GM20431 (cell line): ENCODE data around the gene FRMD8.

ENCODE experiments used
- in situ Hi-C: fragments of 300-500 bp; cut with MseI, MboI; formaldehyde crosslinking; loops from one replicate; pipeline ENCODE4 v1.15.0; 2020; ENCODE audit warnings: low sequenced_read_pairs; ENCODE audit not compliant: unreplicated experiment

FRMD8 gene

DNA sequence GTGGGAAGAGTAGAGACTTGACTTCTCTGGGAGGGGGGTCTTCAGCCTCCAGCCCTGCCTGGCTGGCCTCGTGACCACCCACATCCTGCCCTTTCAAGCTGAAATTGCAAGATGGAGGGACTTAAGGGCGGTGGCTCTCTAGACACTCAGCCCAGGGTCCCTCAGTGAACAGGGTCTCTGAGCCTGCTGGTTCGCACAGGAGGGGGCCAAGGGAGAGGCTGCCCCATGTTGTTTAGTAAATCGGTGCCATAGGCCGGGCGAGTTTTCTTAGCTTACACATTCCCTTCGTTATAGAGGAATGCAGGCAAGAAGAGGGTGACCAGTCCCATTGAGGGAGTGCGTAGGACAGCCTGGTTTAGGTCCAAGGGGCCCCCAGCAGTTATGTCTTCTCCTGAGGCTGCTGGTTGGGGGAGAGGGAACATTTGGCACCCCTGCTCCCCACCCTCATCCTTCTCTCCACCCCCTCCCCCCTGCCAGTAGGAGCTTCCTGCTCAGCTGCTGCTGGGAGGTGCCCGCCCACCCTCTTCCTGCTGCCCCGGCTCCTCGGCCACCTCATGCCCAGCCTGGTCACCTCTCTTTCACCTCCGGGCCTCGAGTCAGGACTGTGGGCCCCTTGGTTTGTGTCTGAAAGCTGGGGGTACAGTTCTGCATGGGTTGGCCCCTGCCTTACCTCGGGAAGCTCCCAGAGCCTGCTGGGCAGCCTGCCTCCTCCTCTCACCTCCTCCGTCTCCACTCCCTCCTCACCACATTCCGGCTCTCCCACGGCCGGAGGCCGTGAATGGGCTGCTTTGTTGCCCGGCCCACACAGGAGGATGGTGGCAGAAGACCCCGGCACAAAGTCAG lies 3.9 kb downstream of the FRMD8 start:
- in situ Hi-C loops: no loop called here

DNA sequence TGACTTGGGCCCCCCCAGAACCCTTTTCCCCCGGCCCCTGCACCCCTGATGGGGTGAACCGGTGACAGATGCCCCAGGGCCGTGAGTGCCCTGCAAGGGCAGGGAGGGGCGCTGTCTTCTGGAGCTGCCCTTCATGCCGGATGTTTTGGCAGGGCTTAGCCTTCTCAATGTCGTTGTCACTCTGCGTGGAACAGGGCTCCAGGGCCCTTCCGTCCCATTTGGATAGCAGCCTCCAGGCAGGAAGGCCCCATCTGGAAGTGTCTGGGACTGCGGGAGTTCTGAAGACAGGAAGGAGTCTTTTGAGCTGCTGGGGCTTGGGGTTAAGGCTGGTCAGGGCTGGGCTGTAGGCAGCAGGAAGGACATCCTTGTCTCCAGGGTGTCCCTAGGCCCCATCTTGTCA lies 4.6 kb downstream of the FRMD8 start:
- in situ Hi-C loops: no loop called here

DNA sequence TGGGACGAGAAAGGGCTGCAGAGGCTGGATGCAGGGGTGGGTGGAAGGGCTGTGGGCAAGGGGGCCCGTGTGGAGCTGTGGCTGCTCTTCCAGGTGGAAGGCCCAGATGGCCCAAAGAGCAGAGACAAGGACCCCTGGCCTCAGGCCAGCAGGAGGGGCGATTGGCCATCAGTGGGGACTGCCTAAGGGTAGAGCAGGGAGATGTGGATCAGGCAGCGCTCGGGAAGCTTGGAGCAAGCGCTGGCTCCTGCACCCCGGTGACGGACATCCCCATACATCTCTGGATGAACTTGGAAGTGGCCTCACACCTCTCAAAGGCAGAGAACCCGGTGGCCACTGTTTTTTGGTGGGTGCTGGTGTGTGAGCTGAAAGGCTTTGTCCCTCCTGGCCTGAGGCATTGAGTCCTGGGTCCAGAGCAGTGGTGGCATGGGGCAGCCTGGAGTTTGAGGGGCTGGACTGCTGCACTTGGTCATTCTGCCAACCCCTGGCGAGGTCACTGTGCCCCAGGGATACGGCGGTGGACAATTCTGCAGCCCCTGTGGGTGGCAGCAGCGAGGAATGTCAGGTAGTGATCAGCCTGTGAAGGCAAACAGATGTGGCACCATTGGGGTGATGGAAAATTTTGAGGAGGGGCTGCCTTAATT lies 5.9 kb downstream of the FRMD8 start:
- in situ Hi-C loops: no loop called here

DNA sequence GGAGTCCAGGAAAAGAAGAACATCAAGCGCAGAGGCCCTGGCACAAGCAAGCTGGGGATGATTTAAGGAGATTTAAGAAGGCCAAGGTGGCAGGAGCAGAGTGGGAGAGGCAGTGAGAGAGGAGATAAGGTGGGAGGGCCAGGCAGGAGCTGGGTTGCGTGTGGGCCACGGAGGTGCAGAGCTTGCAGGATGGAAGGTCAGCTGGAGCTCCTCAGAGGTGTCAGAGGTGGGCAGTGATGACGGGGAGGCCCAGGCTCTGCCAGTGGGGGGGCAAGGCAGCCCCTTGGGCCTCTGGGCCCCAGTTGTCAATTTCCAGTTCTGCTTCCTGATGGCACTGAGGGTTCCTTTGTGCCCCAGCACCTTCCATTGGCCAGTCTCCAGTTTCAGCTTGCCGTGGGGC lies 6.5 kb downstream of the FRMD8 start:
- in situ Hi-C loops: no loop called here

DNA sequence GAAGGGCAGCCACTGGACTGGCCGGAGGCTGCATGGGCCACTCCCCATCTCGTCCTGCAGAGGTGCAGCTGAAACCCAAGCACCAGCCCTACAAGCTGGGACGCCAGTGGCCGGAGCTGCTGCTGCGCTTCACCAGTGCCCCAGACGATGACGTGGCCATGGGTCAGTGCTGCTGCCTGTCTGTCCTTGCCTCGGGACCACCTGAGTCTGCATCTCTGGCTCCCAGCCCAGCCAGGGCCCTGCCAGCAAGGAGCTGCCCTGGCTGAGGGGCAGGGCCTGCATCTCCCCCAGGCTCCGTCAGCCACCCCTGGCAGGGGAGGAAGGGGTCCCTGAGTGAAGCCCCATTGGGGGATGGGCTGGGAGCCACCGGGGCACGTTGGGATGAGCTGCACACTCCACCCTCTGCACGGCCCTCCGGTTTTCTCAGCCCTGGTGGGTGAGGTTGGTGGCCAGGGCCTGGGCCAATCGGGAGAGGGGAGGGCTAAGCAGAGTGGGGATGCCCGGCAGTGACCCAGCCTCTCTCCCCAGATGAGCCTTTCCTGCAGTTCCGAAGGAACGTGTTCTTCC lies 7.2 kb downstream of the FRMD8 start:
- in situ Hi-C loops: no loop called here

DNA sequence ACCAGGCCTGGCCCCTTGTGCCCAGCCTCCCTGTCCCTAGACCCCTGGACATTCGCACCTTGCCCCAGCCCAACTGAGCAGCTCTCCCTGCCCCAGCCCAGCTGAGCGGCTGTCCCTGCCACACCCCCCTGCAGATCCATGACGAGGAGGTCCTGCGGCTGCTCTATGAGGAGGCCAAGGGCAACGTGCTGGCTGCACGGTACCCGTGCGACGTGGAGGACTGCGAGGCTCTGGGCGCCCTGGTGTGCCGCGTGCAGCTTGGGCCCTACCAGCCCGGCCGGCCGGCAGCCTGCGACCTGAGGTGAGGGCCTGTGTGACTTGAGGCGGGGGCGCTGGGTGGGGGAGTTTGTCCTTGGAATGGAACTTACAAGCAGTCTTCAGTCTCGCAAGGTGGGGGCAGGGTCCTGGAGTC lies 7.7 kb downstream of the FRMD8 start:
- in situ Hi-C loops: no loop called here

DNA sequence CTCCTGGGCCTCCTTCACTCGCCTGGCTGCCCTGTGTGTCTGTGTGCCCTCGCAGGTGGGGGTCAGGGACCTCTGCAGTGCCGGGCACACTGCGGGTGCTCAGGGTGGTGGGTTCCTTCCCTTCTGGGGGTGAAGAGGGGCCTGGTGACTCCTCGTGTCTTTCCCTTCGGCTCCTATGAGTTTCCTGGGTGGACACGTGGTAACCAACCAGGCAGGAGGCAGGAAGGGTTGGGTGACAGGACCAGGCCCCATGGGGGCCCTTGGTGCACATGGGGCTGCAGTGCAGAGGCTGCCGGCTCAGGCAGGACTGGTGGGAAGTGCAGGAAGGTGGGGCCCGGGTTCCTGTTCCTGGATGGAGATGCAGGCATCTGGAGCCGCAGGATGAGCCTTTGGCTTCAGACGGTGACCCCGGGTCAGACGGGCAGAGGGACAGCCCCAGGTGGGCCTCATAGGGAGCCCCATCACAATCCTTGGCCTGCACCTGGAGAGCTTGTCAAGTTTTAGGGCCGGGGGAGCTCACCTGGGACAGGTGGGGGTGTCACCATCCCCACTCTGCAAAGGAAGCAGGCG lies 9.6 kb downstream of the FRMD8 start:
- in situ Hi-C loops: no loop called here

DNA sequence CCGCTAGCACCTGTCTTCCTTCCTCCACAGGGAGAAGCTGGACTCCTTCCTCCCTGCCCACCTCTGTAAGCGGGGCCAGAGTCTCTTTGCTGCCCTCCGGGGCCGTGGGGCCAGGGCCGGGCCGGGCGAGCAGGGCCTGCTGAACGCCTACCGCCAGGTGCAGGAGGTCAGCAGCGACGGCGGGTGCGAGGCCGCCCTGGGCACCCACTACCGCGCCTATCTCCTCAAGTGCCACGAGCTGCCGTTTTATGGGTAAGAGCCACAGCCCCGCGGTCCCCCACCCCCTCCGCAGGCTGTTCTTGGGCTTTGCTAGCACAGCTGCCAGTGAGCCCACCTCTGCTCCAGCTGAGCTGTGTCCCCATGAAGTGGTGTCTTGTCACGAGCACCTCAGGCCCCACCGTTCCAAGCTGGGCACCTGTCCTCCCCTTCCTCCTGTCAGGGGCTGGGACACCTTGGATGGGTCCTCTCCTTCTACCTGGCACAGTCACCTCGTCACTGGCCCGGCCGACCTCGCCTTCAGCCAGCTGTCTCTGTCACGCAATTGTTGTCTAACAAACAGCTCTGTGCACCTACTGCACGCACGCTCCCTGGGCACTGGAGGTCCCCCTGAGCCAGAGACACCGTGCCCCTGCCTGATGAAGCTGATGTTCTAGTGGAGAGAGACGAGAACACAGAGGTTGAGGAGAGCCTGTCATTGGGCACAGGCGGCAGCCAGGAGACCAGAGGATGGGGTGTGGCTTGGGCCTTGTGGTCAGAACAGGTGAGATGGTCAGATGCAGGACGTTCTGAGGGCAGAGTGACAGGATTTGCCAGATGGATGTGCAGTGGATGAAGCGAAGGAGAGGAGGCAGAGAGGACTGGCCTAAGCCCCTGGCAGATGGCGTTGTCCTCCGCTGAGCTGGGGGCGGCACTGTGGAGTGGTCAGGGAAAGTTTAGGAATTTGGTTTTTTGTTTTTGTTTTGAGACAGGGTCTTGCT lies 10.6 kb downstream of the FRMD8 start:
- in situ Hi-C loops: no loop called here

DNA sequence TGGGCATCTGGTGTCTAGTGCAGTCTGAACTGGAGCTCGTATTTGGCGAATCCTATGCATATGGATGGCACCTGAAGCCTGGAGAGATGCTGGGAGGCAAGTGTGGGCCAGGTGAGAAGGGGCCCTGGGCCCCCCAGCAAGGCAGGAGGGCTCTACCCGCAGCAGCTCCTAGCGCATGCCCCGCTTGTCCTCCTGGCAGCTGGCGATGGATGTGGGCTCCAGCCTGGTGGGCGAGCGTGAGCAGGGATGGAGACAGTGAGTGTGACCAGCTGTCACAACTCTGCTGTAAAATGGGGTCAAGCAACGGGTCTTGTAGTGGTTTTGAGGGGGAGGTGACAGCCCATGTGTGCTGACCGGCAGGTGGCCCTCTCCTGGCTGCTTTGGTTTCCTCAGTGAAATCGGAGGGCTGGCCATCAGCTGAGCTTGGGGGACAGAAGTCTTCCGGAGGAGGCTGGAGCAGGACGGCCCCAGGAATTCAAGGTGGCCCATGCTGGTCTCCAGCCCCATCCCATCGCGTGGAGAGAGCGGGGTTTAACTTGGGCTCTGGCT lies 12.0 kb downstream of the FRMD8 start:
- in situ Hi-C loops: no loop called here

DNA sequence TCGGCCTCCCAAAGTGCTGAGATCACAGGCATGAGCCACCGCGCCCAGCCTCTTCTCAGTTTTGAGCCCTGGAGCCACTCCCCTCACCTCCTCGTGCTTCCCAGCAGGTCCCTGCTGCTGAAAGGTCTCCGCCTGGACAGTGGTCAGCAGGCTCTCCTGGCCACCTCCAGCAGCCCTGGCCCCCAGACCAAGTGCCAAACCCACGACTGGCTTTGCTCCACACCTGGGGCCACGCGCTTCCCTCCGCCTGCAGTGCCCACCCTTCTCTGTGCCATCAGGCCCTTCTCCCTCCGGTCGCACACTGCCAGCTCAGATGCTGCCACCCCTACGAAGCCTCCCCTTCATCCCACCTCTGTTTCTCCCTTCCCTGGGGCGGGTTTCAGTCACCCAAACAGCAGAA lies 12.8 kb downstream of the FRMD8 start:
- in situ Hi-C loops: no loop called here

DNA sequence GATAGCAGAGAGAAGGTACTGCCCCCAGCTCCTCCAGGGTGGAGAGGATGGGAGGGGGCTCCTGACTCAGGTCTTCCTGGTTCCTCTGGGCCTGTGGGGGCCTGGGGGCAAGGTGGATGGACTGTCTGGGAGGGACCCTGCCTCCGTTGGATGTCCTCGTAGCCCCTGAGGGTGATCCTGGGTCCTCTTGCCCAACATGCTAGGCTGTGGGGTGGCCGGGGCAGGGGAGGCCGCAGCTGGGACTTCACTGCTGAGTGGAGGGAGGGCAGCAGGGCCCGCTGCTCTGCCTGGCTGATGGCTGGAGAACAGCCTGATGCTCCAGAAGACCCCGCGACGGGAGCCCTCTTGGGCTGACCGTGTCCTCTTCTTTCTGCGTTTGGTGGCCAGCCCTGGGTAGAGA lies 13.4 kb downstream of the FRMD8 start:
- in situ Hi-C loops: no loop called here

DNA sequence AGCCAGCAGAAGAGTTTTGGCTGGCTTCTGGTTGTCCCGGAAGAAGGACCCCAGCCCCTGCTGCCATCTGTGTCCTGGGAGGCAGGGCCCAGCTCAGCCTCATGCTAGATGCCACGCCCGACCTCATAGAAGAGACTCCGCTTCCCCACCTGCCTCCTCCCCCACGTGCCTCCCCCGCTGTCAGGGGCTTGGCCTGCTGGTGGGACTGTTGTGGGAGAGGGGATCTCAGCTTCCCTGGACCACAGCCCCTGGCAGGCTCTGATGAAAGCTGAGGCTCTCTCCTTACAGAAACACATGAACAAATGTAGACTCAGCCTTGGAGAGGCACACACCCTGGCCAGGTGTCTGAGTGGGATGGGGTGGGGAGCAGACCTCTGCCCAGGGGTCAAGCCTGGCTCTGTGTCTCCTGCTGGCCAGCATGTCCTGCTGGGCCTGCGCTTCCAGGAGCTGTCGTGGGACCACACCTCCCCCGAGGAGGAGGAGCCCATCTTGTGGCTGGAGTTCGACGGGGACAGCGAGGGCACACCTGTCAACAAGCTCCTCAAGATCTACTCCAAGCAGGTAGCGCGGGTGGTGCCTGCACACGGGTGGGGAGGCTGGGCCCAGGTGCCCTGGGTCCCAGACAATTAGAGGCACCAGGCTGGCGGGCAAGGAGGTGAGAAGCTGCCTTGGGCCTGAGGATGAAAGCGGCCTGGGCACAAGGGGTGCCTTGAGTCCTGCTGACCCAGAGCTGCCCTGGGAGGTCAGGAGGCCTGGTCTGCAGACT lies 14.1 kb downstream of the FRMD8 start:
- in situ Hi-C loops: no loop called here

DNA sequence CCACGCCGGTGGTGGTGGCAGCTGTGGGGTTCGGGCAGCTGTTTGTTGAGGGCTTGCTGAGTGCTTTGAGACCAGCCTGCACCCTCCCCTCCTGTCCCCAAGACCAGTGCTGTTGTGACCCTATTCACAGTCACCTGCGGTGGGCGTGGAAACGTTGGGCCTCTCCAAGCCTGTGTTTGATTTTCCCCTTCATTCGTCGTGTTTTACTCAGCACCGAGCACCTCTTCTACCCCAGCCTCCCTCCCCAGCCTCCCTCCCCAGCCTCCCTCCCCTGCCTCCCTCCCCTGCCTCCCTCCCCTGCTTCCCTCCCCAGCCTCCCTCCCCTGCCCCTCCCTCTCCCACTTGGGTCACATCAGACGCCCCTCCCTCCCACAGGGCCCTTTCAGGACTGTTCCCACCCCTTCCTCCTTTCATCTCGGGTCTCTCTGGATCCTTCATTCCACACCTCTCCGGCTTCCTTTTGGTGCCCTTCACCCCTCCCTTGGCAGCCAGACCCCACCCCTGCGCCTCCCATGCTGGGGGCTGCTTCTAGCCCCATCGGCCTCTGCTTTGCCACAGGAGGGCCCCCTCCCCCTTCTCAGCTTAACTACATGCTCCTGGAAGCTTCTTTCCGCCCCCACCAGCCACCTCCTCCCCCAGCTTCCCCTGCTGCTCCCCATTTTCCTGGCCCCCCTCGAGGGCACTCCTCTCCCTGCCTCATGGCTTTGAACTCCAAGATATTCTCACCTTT lies 14.8 kb downstream of the FRMD8 start:
- in situ Hi-C loops: no loop called here

DNA sequence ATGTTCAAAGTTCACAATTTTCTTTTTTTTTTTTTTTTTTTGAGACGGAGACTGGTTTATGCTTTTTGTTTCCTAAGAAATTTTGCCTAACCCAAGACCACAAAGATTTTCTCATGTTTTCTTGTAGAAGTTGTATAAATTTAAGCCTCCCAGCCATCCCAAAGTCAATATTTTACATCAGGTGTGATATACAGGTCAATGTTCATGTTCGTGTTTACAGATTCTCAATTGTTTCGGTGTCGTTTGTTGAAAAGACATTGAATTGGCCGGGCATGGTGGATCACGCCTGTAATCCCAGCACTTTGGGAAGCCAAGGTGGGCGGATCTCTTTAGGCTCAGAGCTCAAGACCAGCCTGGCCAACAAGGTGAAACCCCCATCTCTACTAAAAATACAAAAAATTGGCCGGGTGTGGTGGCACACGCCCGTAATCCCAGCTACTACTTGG lies 15.4 kb downstream of the FRMD8 start:
- in situ Hi-C loops: no loop called here

DNA sequence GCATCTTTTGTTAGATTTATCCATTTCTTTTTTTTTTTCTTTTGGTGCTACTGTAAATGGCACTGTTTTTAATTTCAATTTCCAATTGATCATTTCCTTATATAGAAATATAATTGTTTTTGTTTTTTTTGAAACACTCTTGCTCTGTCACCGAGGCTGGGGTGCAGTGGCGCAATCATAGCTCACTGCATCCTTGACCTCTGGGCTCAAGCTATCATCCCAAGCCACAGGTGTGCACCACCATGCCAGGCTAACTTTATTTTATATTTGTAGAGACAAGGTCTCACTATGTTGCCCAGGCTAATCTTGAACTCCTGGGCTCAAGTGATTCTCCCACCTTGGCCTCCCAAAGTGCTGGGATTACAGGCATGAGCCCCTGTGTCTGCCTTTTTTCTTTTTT lies 16.4 kb downstream of the FRMD8 start:
- in situ Hi-C loops: no loop called here

DNA sequence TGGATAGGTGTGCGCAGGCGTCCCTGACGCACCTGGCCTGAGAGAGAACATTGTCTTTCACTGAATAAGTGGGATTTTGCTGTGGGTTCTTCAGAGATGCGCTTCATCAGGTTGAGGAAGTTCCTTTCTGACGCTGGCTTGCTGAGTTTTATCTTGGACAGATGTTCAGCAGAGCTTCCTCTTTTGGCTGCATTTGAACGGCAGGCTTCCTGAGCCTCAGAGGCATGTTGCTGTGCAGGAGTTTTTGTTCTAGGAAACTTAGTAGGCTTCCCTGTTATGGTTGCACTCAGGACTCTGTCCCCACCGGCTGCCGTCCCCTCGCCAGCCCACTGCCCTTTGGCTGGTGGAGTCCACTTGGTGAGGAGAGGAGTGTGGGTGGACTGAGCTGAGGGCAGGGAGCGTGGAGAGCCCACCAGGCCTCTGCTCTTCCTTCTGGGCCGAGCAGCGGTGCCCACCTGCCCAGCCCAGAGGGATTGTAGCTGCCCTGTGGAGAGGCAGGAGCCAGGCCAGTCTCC lies 17.2 kb downstream of the FRMD8 start:
- in situ Hi-C loops: no loop called here

DNA sequence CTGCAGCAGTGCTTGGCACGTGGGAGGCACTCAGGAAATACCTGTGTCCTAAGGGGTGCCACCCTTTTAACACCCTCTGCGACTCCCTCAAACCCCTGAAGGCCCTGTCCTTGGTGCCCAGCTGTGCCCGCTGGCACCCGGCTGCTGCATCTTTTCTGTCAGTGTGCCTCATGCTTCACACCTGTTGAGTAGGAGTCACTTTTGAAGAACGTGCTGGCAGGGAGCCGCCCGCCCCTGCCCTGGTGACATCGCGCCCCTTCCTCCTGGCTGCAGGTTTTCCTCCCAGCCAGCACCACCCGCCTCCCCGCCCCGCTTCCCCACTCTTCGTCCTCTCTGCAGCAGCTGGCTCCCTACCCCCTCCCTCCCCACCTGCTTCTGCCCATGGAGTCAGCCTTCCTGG lies 17.8 kb downstream of the FRMD8 start:
- in situ Hi-C loops: no loop called here
